ENCODE data around the gene ASTN2.

Gene ASTN2

GRCh38 chr9:117050007-117050406 lies 364.9 kb downstream of the ASTN2 start:
- intact Hi-C loops (cut with DNase I; ENCODE audit: low total_unique reads): no loop called here
- no peak for TF ChIP-seq CTCF (IDR thresholded peaks at IDR 0.05)
- no peak for DNase-seq

GRCh38 chr9:117046666-117047327 lies 368.1 kb downstream of the ASTN2 start:
- Histone ChIP-seq H3K27me3 (no peaks in the 10 kb centered on the region), H3K4me3 (no peak overlapping the region), H3K36me3 (no peaks in the 10 kb centered on the region), H3K4me1 (no peaks in the 10 kb centered on the region), H3K9me3 (no peaks in the 10 kb centered on the region), H3K27ac (no peak overlapping the region)
- intact Hi-C loops (cut with DNase I; ENCODE audit: low total_unique reads): no loop called here
- TF ChIP-seq CTCF (IDR thresholded peaks at IDR 0.05): no peak
- DNase-seq: no peak

More at GRCh38 chr9:117050007-117050406, 364.9 kb downstream of the ASTN2 start:
- Histone ChIP-seq H3K36me3 (no peaks in the 10 kb centered on the region), H3K4me3 (no peak overlapping the region), H3K9me3 (no peaks in the 10 kb centered on the region), H3K27me3 (no peaks in the 10 kb centered on the region), H3K27ac (no peak overlapping the region), H3K4me1 (no peaks in the 10 kb centered on the region)

- Histone ChIP-seq H3K4me3 (no peak overlapping the region), H3K27ac (no peak overlapping the region), H3K27me3 (no peaks in the 10 kb centered on the region), H3K4me1 (no peaks in the 10 kb centered on the region), H3K9me3 (no peaks in the 10 kb centered on the region), H3K36me3 (no peaks in the 10 kb centered on the region)
- DNase-seq: no peak
- no peak for TF ChIP-seq CTCF (IDR thresholded peaks at IDR 0.05)
- intact Hi-C loops (cut with DNase I; ENCODE audit: low total_unique reads): no loop called here
Observed at GRCh38 chr9:117044241-117044640, 370.6 kb downstream of the ASTN2 start.

- DNase-seq: no peak
- TF ChIP-seq CTCF (IDR thresholded peaks at IDR 0.05): no peak
- H3K27ac ChIP-seq: no peak overlapping the region
- no peaks in the 10 kb centered on the region for H3K9me3 ChIP-seq
- no peaks in the 10 kb centered on the region for H3K27me3 ChIP-seq
- no peaks in the 10 kb centered on the region for H3K36me3 ChIP-seq
- intact Hi-C loops (cut with DNase I; ENCODE audit: low total_unique reads): no loop called here
- no peak overlapping the region for H3K4me3 ChIP-seq
- H3K4me1 ChIP-seq: no peaks in the 10 kb centered on the region
Observed at GRCh38 chr9:117043159-117043558, 371.7 kb downstream of the ASTN2 start.

- TF ChIP-seq CTCF (IDR thresholded peaks at IDR 0.05): no peak
- H3K27me3 ChIP-seq: no peaks in the 10 kb centered on the region
- no peak overlapping the region for H3K27ac ChIP-seq
- H3K4me1 ChIP-seq: no peaks in the 10 kb centered on the region
- H3K36me3 ChIP-seq: no peaks in the 10 kb centered on the region
- H3K4me3 ChIP-seq: no peak overlapping the region
- H3K9me3 ChIP-seq: no peaks in the 10 kb centered on the region
- intact Hi-C loops (cut with DNase I; ENCODE audit: low total_unique reads): no loop called here
- no peak for DNase-seq
Observed at GRCh38 chr9:117035546-117035945, 379.3 kb downstream of the ASTN2 start.

DNA sequence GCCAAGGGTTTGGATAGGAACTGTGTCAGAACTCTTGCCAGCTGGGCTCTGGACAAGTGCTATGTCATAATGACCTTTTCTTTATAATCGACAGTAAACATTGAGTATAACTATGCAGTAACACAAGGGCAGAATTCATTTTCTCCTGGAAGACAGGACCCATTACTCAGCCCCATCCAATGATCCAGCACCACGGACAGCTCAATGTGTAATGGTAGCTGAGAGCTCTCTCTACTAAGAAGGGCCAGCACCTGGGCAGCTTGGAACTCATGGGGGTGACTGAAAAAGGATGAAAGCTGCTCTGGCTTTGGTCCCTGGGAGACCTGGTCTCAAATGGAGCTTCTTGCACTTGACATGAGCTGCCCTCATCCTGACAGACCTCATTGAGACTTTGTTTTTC lies 380.0 kb downstream of the ASTN2 start:
- no peak for DNase-seq
- intact Hi-C loops (cut with DNase I; ENCODE audit: low total_unique reads): no loop called here
- TF ChIP-seq CTCF (IDR thresholded peaks at IDR 0.05): no peak
- Histone ChIP-seq H3K27me3 (no peaks in the 10 kb centered on the region), H3K27ac (no peak overlapping the region), H3K9me3 (no peaks in the 10 kb centered on the region), H3K36me3 (no peaks in the 10 kb centered on the region), H3K4me1 (no peaks in the 10 kb centered on the region), H3K4me3 (no peak overlapping the region)
